GM19328 (cell line): Measurements from ENCODE around the gene BPIFB4.
"Not testable (repeated sequence)": the region's sequence is repeated elsewhere in the genome, so short reads cannot be mapped to it uniquely, and the experiment has no call there.

ENCODE experiments used
- ATAC-seq: cut with Tn5 transposase; IDR thresholded peaks from one replicate; pipeline ENCODE4 v1.9.1; 2021; ENCODE audit warnings: mild to moderate bottlenecking, moderate library complexity; ENCODE audit not compliant: unreplicated experiment

The BPIFB4 gene

DNA sequence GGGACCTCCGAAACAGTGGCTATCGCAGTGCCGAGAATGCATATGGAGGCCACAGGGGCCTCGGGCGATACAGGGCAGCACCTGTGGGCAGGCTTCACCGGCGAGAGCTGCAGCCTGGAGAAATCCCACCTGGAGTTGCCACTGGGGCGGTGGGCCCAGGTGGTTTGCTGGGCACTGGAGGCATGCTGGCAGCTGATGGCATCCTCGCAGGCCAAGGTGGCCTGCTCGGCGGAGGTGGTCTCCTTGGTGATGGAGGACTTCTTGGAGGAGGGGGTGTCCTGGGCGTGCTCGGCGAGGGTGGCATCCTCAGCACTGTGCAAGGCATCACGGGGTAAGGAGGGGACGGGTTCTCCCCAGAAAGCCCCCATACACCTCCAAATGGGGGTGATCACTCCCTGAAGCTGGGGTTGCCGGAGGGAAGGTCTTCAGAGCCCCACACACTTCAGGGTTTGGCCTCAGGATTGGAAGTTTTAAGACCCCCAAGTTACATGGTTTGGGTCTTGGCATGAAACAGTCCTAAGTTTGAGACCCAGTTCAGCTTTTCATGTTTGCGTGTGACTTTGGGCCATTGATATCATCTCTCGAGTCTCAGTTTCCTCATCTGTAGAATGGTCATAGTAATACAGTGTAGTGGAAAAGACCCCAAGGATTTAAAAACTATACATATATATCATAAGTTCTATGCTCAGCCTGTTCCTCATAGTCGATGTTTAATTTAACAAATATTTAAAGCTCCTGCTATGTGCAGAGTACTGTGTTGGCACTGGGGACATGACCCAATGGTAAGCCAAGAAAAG lies 4.3 kb downstream of the BPIFB4 start:
- ATAC-seq: no peak

- no peak for ATAC-seq
Observed at GRCh38 chr20:33084722-33085121, 5.3 kb downstream of the BPIFB4 start.

- no peak for ATAC-seq
Observed at GRCh38 chr20:33086052-33086722, 6.7 kb downstream of the BPIFB4 start.

GRCh38 chr20:33091147-33091546 lies 11.7 kb downstream of the BPIFB4 start:
- no peak for ATAC-seq

DNA sequence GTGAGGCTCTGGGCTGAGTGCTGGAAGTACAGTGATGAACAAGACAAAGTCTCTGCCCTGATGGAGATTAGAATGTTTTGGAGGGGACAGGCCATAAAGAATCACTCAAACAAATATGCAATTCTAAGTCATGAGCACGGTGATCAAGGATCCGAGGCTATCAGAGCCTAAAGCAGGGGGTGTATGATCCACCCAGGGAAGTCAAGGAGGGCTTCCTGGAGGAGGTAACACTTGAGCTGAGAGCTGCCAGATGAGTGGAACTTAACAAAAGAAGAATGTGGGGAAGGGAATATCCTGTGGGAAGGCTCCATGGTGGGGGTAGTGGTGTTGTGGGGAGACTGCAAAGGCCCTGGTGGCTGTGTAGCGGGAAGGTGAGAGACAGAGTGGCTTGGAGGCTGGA lies 12.2 kb downstream of the BPIFB4 start:
- no peak for ATAC-seq

- no peak for ATAC-seq
Observed at GRCh38 chr20:33092361-33092760, 12.9 kb downstream of the BPIFB4 start.

DNA sequence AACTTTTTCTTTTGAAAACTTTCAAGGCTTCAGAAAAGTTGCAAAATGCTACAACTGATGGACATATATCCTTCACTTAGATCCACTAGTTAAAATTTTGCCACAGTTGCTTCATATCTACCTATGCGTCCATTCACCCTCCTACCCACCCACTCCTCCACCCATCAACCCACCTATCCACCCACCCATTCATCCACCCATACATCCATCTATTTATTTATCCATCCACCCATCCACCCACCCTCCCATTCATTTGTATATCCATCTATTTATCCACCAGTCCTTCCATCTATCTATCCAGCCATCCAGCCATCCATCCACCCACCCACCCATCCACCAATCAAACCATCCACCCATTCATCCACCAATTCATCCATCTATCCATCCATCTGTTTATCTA lies 13.6 kb downstream of the BPIFB4 start:
- no peak for ATAC-seq

DNA sequence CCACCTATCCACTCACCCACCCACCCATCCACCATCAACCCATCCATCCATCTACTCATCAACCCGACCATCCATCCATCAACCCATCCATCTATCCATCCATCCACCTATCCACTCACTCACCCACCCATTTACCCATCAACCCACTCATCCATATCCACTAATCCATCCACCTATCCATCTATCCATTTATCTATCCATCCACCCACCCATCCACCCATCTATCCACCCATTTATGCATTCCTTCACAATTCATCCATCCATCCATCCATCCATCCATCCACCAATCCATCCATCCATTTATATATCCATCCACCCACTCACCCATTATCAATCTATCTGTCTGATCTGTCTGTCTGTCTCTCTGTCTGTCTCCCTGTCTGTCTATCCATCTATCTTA lies 14.1 kb downstream of the BPIFB4 start:
- no peak for ATAC-seq

GRCh38 chr20:33095249-33095648 lies 15.8 kb downstream of the BPIFB4 start:
- no peak for ATAC-seq

DNA sequence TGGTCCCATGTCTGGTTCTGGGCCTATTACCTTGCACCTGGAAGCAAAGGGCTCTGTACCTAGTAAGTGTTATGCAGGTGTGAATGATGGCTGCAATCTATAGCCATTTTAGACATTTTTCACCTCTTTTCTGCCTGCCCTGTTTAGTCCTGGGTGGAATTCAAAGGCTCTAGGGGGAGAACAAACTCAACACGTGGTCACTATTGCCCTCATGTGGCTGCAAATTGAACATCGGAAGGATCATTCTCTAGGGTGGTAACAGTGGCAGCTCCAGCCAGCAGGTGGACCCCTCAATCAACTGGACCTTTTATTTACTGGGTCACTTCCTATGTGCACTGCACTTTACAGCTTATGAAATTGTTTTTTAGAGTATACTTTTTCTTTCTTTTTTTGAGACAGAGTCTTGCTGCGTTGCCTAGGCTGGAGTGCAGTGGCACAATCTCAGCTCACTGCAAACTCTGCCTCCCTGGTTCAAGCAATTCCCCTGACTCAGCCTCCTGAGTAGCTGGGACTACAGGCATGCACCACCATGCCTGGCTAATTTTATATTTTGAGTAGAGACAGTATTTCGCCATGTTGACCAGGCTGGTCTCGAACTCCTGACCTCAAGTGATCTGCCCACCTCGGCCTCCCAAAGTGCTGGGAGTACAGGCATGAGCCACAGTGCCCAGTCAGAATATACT lies 16.6 kb downstream of the BPIFB4 start:
- ATAC-seq: not testable (repeated sequence)

DNA sequence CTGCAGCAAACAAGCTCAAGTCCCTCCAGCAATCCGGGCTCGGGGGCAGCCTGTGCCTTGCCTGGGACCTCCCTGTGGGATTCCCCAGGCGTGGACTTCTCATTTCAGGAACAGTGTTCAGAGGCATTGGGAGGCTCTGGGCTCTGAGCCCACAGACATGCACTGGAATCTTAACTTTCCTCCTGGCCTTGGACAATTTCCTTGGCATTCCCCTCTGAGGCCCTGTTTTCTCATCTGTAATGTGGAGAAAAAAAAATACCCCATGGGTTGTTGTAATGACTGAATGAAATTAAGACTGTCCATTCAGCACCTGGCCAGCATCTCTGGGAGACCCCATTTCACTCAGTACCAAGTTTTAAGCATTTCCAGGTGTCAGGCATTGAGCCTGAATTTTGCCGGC lies 17.6 kb downstream of the BPIFB4 start:
- no peak for ATAC-seq

GRCh38 chr20:33099843-33100538 lies 20.5 kb downstream of the BPIFB4 start:
- no peak for ATAC-seq

GRCh38 chr20:33103556-33103955 lies 24.1 kb downstream of the BPIFB4 start:
- ATAC-seq: no peak

GRCh38 chr20:33104336-33104735 lies 24.9 kb downstream of the BPIFB4 start:
- no peak for ATAC-seq

GRCh38 chr20:33105316-33105924 lies 26.0 kb downstream of the BPIFB4 start:
- no peak for ATAC-seq

DNA sequence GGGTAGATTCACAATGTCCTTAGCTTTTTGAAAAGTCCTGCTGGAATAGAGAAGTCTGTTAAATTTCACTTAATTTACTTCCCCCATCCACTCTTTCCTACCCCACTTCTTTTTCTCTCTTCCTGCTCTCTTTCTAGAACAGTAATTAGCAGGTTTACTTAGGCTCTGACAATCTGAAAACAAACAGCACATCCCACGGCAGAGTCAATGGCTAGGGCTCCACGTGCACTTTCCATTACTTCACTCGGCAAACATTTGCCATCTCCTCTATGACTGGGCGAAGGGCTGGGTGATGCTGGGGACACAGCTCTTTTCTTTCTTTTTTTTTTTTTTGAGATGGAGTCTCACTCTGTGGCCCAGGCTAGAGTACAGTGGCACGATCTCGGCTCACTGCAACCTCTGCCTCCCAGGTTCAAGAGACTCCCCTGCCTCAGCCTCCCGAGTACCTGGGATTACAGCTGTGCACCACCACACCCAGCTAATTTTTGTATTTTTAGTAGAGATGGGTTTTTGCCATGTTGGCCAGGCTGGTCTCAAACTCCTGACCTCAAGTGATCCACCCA lies 26.7 kb downstream of the BPIFB4 start:
- ATAC-seq: not testable (repeated sequence)

GRCh38 chr20:33108661-33109060 lies 29.2 kb downstream of the BPIFB4 start:
- ATAC-seq: no peak

DNA sequence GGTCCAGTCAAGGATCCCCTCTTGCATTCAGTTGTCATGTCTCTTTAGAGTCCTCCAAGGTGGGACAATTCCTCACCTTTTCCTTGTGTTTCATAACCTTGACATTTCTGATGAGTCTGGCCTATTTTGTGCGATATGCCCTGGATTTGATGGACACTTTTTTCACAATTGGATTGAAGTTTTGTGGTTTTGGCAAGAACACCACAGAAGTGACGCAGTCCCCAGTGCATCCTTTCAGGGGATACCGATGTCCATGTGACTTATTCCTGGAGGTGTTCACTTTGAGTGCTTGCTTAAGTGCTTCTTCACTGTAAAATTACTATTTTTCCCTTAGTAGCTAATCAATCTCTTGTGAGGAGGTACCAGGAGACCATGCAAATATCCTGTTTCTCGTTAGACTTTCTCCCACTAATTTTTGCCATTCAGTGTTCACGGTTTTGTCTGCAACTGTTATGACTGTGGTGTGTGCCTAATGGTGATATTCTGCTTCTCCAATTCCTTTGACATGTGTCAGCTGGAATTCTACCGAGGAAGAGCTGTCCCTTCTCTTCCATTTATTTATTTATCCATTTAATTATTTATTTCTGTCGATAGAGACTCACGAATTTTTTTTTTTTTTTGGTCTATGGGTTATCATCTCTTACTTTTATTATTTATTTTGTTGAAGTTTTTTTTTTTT lies 30.8 kb downstream of the BPIFB4 start:
- no peak for ATAC-seq

DNA sequence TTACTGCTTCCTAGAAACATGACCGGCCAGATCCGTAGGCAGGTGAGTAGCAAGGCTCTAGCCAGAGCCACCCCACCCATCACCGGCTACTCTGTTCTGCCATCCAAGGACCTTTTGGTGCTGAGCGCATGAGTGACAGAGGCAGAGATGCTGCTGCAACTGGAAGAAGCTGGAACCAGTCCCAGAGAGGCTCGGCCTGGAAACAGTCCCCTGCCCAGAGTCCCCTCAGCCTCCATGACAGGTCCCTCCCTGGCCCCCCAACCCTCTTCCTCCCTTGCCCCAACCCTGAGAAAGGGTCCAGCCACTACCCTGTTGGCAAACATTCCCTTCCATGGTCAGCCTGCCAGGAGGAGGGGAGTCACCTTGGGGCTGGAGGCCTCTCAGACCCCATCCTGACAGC lies 31.9 kb downstream of the BPIFB4 start:
- ATAC-seq: no peak
